DMS79 (cell line): Measurements from ENCODE around the gene GPRIN1.
"Not testable (repeated sequence)": the region's sequence is repeated elsewhere in the genome, so short reads cannot be mapped to it uniquely, and the experiment has no call there.

Experiments
- DNase-seq: peaks from one replicate; lab custom pipeline; 2025; lab: John Stamatoyannopoulos, UW

GPRIN1 gene

DNA sequence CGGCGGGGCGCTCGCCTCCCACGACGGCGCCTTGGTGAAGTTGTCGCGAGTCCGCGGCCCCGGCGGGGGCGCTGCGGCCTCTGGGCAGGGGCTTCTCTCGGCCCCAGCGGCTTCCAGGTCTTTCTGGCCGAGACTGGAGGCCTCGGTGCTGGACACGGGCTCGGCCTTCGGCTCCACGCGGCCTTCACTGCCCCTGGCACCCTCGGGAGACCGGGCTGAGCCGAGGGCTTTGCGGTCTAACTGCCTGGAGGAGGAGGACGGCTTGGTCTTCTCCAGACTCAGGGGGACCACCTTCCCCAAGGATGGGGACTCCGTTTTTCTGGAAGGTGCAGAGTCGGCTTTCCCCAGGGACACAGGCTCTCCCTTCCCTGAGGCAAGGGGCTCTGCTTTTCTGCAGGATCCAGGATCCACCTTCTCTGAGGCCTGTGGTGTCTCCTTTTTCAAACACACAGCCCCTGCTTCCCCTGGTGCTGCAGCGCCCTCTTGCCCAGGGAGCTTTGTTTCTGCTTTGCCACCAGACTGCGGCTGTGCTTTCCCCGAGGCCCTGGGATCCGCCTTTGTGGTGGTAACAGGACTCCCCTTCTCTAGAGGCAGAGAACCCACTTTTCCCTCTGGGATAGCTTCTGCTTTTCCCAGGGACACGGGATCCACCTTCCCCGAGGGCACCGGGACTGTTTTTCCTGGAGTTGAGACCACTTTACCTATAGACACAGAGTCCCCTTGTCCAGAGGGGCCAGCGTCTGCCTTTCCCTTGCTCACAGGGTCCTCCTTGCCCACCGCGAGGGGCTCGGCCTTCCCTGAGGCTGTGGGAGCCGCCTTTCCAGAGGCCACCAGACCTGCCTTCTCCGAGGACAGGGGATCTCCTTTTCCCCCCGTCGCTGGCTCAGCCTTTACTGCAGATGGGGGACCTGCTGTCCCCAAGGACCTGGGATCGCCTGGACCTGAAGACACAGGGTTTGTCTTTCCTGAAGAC lies 12.3 kb downstream of the GPRIN1 start:
- no peak for DNase-seq

DNA sequence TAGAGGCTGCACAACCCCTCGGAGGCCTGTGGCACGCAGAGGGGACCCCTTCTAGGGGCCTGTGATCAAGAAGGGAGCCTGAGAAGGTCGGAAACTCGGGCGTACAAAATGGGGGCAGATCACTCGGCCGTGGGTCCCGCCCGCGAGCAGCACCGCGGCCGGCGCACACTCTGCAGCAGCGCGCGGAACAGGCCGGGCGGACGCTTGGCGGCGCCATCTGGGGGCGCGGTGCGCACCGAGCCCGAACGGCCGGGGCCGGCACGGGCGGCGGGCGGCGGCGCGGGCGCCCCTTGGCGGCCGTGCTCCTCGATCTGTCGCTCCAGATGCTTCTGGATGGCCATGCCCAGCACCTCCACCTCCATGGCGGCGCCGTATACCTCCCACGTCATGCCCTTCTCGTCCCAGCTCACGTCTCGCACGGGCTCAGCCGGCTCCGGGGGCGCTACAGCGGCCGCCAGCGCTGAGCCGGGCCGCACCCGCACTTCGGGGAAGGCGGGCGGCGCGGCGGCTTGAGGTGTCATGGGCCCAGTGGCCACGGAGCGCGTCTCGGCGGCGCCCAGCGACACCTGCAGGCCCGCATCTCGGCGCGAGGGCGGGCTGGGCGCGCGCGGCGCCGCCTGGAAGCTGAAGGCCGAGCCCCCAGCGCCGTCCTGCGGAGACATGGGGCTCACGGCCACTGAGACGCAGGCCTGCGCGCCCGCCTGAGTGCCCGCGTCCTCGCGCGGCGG lies 13.1 kb downstream of the GPRIN1 start:
- no peak for DNase-seq

DNA sequence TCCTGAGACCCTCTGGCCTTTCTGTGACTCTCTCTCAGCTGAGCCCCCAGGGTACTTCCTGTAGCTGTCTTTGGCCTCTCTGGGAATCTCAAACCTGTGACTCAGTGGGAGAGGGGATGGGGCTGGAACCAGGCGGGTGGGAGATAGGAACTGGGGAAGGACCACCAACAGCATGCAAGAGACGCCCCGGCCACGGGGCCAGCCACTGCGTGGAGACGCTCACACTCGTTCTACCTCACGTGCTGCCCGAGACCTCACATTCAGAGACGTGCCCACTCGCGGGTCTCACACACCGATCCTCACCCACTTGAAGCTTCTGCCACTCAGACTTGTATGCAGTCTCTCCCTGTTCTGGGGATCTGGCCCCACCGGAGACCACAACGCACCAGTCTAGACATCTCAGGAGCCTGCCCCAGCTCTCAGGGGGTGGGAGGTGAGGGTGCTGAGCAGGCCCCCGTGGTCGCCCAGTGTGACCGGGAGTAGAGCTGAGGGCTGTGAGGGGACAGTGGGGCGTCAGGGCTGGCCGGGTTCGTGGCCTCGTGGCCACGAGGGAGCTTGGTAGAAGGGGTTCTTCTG lies 13.8 kb downstream of the GPRIN1 start:
- DNase-seq, result no peak

DNA sequence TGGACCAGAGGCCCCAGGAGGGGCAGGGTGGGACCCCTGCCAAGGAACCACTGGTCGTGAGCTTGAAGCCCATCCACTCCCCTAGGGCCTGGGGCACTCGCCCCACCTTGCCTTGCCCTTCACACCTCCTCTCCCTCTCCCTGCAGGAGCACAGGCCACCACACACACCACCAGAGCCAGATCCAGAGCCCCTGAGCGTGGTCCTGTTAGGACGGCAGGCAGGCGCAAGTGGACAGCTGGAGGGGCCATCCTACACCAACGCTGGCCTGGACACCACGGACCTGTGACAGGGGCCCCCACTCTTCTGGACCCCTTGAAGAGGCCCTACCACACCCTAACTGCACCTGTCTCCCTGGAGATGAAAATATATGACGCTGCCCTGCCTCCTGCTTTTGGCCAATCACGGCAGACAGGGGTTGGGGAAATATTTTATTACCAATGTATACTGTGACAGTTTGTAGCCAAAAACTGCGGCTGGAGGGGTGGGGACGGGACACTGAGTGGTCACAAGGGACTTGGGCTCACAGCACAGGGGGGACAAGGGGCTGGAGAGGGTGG lies 14.5 kb downstream of the GPRIN1 start:
- no peak for DNase-seq

DNA sequence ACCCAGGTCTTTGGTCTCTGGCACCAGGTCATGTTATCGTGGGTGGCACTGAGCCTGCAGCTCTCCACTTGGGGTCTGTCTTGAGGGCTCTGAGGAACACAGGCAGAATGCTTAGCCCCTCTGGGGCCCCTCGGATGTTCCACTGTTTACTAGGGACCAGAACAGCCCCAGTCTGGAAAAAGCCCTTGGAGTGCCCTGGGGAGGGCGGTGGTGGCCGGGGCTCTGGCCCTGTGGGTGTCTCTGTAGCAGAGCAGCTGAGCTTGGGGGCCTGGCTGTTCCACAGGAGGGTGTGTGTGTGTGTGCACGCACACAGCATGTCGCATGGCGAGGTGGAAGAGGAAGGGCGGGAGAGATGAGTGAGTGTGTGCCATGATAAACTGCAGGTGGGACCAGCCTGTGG lies 15.4 kb downstream of the GPRIN1 start:
- DNase-seq, result no peak

DNA sequence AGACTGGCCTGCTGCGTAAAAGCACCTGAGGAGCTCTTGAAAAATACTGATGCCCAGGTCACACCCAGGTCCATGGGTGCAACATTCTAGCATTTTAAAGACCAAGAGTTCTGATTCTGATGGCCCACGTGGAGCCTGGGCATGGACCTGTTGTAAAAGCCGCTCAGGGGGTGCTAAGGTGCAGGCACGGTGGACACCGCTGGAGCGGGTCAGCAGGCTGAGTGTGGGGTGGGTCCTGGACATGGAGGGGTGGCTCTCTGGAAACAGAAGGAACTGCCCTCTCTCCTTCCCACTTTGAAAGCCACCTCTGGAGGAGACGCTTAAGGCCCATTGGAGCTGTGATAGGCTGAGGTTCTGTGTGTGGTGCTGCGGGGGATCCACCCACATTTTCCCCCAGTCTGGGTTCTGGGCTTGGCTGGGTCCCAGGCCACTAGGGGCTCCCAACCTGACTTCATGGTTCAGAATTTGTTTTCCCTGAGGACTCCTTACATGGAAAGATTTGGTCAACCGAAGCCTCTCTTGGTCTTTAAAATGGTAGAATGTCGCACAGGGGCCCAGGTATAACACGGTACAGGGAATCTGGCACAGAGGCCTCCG lies 16.6 kb downstream of the GPRIN1 start:
- no peak for DNase-seq

DNA sequence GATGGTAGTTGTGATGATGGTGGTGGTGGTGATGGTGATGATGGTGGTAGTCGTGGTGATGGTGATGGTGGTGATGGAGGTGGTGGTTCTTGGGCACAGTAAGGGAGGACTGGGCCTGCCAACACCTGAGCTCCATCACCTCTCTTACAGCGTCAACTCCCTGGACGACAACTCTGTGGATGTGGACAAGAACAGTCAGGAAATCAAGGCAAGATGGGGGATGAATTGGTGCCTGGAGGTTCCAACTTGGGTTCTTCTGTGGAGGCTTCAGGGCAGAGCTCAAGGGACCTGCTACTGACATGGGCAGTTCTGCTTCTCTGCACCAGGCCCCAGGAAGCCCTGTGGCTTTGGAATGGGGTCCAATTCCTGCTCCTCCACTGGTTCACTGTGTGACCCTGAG lies 17.4 kb downstream of the GPRIN1 start:
- DNase-seq, result no peak

DNA sequence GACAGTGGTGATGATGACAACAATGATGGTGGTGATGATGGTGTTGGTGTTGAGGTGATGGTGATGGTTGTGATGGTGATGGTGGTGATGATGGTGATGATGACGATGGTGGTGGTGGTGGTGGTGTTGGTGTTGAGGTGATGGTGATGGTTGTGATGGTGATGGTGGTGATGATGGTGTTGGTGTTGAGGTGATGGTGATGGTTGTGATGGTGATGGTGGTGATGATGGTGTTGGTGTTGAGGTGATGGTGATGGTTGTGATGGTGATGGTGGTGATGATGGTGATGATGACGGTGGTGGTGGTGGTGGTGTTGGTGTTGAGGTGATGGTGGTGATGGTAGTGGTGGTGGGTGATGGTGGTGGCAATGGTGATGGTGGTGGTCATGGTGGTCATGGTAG lies 18.3 kb downstream of the GPRIN1 start:
- not testable (repeated sequence) for DNase-seq

DNA sequence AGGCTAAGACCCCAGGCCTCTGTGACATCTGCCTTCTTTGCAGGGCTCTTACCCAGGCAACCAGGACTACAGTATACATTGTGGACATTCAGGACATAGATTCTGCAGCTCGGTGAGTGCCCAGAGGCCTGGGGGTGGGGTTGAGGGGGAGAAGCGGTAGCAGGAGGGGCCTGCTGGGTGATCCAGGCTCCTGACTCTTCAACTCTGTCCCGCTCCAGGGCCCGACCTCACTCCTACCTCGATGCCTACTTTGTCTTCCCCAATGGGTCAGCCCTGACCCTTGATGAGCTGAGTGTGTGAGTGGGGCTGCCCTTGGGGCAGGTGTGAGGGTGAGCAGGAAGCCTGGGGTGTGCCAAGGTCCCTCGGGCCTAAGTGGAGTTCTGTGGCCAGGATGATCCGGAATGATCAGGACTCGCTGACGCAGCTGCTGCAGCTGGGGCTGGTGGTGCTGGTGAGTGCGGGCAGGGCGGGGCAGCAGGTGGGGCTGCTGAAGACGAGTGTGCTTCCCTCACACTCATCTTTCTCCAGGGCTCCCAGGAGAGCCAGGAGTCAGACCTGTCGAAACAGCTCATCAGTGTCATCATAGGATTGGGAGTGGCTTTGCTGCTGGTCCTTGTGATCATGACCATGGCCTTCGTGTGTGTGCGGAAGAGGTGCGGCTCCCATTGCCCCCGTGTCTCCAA lies 19.8 kb downstream of the GPRIN1 start:
- DNase-seq, result peak; percentile 7

DNA sequence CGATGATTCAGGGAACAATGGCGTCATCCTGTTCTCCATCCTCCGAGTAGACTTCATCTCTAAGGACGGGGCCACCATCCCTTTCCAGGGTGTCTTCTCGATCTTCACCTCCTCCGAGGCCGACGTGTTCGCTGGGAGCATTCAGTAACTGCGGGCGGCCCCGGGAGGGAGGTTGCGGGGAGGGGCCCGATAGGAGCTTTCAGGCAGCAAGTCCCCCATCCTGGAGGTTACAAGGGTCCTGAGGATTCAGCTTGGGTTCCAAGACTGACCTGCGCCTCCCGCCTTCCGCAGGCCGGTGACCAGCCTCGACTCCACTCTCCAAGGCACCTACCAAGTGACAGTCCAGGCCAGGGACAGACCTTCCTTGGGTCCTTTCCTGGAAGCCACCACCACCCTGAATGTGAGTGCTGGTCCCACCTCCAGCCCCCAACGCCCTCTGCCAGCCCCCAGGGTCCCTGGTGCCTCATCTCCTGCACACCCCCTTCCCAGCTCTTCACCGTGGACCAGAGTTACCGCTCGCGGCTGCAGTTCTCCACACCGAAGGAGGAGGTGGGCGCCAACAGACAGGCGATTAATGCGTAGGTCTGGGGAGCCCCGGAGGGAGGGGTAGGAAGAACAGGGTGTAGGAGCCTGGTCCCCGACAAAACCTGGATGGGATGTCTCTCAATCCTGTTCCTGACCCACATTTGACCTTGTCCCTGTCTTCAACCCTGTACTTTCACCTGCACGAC lies 20.8 kb downstream of the GPRIN1 start:
- no peak for DNase-seq

DNA sequence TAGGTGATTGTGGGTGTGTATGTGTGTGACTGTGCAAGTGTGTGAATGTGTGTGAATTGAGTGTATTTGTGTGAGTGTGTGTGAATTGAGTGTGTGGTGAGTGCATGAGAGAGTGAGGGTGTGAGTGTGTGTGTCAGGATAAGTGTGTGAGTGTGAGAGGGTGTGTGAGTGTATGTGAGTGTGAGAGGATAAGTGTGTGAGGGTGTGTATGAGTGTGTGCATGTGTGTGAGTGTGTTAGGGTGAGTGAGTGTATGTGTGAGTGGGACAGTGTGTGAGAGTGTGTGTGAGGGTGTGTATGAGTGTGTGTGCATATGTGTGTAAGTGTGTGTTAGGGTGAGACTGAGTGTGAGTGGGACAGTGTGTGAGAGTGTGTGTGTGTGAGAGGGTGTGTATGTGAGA lies 21.7 kb downstream of the GPRIN1 start:
- no peak for DNase-seq

DNA sequence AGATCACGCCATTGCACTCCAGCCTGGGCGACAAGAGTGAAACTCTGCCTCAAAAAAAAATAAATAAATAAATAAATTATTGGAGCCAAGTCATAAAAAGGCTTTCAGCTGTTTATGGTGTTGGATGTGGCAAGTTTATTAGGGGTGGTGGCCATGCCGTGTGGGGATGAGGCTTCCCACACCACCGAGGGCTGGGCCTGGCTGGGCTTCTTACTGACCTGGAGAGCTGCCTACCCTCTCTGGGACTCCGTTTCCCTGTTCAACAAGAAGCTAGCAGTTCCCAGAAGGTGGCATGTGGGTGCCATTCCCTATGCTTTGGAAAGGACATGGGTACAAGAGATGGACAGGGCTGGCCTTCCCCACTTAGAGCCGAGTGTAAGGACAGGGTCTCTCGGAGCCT lies 22.6 kb downstream of the GPRIN1 start:
- no peak for DNase-seq

DNA sequence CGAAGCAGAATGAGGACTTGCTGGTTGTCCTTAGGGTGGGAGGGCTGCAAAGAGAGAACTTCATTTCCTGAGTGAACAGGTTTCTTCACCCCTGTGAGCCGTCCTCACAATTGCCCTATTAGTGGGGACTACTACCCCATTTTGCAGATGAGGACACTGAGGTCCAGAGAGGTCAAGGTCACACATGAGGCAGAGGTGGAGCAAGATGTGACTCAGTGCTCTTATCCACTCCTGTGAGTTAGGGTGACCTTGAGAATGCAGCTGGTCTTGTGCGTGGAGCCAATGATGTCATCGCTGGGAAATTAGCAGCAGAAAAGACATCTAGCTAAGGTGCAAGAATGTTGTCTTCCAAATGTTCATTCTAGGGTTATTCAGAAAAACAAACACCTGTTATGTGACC lies 26.9 kb downstream of the GPRIN1 start:
- DNase-seq, result no peak

DNA sequence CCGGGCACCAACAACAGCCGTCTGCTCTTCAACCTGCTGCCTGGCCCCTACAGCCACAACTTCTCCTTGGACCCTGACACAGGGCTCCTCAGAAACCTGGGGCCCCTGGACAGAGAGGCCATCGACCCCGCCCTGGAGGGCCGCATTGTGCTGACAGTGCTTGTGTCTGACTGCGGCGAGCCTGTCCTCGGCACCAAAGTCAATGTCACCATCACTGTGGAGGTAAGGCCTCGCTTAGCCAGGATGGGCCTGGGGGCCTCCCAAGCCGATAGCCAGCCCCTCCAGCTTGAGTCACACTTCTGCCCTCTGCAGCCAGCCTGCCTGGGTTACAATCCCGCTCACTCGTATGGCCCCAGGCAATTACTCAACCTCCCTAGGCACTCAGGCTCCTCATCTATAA lies 28.6 kb downstream of the GPRIN1 start:
- DNase-seq, result no peak

DNA sequence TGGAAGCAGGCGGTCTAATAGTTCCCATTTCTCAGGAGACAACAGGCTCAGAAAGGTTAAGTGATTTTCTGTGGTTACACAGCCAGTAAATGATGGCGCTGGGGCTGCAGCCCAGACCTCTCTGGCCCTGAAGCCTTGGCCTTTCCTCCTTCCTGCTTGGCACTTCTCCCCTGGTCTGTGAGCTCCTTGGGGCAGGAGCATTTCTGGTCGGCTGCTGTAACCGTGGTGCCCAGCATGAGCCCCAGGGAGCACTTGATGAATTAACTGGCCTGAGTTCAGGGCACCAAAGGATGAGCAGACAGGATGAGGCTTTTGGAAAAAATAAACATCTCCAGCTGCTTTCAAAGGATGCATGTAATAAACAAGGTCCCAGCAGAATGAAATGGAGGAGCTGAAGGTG lies 30.6 kb downstream of the GPRIN1 start:
- DNase-seq, result no peak

DNA sequence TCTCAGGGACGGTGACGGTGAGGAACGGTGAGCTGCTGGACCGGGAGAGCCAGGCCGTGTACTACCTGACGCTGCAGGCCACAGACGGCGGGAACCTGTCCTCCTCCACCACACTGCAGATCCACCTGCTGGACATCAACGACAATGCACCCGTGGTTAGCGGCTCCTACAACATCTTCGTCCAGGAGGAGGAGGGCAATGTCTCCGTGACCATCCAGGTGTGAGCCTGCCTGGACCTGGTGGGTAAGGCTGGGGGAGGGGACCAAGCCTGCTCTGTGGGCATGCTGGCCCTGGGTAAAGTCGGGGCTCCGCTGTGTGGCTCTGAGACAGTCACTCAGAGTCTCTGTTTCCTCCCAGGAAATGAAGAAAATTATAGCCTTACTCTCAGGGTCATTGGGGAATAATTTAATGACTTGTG lies 31.6 kb downstream of the GPRIN1 start:
- DNase-seq, result no peak

DNA sequence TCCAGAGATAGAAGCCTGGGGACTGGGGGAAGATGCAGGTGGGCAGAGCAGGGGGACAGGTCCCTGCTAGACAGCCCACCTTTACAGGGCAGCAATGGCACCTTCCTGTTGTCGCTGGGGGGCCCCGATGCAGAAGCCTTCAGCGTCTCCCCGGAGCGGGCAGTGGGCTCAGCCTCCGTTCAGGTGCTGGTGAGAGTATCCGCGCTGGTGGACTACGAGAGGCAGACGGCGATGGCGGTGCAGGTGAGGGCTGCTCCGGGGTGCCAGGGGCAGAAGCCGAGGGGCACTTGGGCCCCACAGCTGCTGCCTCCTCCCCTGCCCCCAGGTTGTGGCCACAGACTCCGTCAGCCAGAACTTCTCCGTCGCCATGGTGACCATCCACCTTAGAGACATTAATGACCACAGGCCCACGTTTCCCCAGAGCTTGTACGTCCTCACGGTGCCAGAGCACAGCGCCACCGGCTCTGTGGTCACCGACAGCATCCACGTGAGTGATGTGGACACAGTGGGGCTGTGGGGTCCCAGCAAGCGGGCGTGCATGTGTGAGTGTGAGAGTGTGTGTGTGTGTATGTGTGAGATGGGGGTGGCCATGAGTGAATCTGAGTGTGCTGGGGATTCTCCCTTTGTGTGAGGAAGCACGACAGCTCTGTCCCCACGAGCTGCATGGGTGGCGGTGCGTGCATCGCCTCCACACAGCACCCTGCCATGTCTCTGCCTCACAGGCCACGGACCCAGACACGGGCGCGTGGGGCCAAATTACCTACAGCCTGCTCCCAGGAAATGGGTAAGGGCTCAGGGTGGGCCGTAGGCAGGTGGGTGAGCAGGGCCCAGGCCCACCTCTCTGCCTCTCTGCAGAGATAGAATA lies 32.4 kb downstream of the GPRIN1 start:
- DNase-seq, result no peak

DNA sequence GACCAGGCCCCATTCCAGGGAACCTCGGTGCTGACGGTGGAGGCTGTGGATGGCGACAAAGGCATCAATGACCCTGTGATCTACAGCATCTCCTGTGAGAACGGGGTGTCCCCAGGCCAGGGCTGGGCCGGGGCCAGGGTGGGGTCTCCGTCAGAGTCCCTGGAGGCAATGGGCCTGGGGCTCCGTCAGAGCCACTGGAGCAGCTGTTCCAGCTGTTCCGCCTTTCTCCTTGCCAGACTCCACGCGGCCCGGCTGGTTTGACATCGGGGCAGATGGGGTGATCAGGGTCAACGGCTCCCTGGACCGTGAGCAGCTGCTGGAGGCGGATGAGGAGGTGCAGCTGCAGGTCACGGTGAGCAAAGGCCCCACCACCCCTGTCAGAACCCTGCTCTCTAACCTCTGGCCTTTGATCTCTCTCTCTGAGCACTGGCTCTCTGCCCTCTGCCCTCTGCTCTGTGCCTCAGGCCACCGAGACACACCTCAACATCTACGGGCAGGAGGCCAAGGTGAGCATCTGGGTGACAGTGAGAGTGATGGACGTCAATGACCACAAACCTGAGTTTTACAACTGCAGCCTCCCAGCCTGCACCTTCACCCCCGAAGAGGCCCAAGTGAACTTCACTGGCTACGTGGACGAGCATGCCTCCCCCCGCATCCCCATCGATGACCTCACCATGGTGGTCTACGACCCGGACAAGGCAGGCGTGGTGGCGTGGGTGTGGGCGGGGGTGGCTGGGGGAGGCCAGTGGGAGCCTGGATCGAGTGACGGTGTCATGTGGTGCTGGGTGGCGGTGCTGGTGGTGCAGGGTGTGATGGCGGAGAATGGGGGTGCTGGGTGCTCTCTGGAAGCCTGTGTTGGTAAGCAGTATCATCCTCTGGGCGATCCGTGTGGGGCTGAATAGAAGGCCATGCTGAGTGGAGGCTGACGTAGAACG lies 34.2 kb downstream of the GPRIN1 start:
- no peak for DNase-seq

DNA sequence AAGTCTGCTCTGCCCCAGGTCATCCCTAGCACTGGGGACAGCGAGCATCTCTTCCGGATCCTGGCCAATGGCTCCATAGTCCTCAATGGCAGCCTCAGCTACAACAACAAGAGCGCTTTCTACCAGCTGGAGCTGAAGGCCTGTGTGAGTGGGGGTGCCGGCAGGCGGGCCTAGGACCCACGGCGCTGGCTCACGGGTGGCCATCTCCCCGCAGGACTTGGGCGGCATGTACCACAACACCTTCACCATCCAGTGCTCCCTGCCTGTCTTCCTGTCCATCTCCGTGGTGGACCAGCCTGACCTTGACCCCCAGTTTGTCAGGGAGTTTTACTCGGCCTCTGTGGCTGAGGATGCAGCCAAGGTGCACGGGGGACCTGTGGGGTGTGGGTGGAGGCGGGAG lies 34.9 kb downstream of the GPRIN1 start:
- DNase-seq, result no peak
